ENCODE results near the gene TM9SF1. TPM values are rescaled to one million over a fixed set of nuclear protein-coding genes. Genes with fewer than 3 reads are reported as not detected.

TM9SF1 gene
- total RNA-seq, 5 donors from 2014 or later (not counting 1 experiment from before 2014, with no cell fraction given): 19.0 to 29.5 (median 21.8) TPM

DNA sequence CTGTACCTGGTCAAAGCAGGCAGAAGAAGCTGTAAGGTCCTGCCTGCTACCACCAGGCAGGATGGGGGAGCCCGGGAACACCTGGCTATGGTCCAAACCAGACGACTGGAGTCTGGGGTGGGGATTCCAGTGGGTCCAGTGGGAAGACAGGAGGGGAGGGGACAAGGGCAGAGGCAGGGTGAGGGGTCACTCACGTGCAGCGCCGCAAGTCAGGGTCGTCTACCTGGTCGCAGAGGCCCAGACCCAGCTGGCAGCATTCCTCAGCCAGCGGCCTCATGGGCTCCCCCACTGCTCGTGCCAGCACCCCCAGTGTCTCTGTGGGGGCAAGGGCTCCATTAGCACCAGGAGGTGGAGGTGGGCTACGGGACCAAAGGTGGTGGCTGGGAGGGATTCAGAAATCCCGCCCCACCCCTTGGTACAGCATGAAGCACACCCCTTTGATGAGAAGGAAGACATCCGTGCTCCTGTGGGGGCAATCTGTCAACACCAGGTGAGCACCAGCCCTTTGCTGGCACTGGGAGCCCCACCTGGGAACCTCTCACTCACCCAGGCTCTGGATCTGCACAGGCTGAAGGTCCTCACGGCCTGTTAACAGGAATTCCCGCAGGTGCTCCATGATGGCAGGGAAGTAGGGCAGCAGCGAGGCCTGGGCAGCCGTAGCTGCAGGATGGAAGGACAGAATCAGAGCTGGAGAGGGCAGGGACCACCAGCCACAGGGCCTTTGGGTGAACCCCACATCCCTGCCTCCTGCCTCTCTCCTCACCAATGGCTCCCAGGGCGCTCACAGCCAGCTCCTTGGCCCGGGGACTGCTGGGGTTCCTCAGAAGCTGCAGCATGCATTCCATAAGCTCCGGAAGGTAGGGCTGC lies 10.9 kb downstream of the TM9SF1 start:
- H3K4me3 ChIP-seq (ENCODE audit: control insufficient read depth in 1 of 2, extremely low read depth in 1 of 2, low read length in 1 of 2): no peak overlapping the region
- CTCF ChIA-PET: interaction anchor here (0.5 to 1.1 kb wide), 2 partner anchors 23 to 553 kb away, joined by 3 to 4 read pairs; no protein-coding TSS in a partner anchor
- peaks cover 3 to 27% of the 10 kb centered on the region in 2 experiments for H3K4me1 ChIP-seq (ENCODE audit: control insufficient read depth in 1 of 2, extremely low read depth in 1 of 2, insufficient read depth in 2 of 2, low read length in 2 of 2)
- 97% methylated on average over 14 of the region's 19 CpGs for WGBS (ENCODE audit: insufficient coverage)
- no peaks in the 10 kb centered on the region for H3K9me3 ChIP-seq
- no peak for ATAC-seq (replicated peaks in 1 of 4)
- H3K36me3 ChIP-seq (ENCODE audit: control insufficient read depth in 2 of 2, extremely low read depth in 1 of 2, insufficient read depth in 1 of 2, low read length in 1 of 2): peaks cover 32 to 74% of the 10 kb centered on the region in 2 donors
- Mint-ChIP-seq H3K27me3 (no peaks in the 10 kb centered on the region), H3K27ac (no peak overlapping the region), H3K4me3 (no peak overlapping the region), H3K4me1 (peaks cover 21 to 25% (median 24%) of the 10 kb centered on the region in 3 donors), H3K9me3 (no peaks in the 10 kb centered on the region), H3K36me3 (peaks cover 35% of the 10 kb centered on the region)
- POLR2A ChIA-PET: interaction anchor here (0.6 to 0.9 kb wide), 3 partner anchors 11 to 27 kb away, joined by 3 to 5 read pairs (median 3); partner anchors contain the start of gene TM9SF1 (in 1 of the 2)
- H3K27me3 ChIP-seq (replicated peaks in 1 of 2; ENCODE audit: control insufficient read depth in 2 of 2, extremely low read depth in 1 of 2, insufficient read depth in 2 of 2, low read length in 1 of 2): no peaks in the 10 kb centered on the region
- H3K27ac ChIP-seq (ENCODE audit: low read length): no peak overlapping the region
- no peak for DNase-seq

DNA sequence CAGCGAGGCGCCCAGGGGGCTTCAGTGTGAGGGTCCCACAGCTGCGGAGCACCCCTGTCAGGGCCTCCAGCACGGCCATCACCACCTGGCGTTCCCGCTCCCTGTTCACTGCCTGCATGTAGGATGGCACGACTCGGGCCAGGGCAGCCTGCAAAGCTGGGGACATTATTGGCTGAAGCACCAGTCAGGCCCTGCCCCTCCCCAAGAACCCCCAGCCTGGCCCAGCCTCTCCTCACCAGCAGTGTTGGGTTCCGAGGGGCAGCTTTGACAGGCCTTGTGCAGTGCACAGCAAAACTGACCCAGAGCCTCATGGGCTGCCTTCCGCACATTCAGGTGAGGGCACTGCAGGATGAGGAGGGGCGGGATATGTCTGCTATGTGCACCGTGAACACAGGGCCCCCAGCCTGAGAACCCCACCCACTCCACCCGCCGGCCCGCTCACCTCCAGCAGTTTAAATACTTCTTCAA lies 12.2 kb downstream of the TM9SF1 start:
- no peak overlapping the region for H3K27ac ChIP-seq (ENCODE audit: low read length)
- Mint-ChIP-seq H3K9me3 (no peaks in the 10 kb centered on the region), H3K27ac (no peak overlapping the region), H3K36me3 (peaks cover 39% of the 10 kb centered on the region), H3K27me3 (no peaks in the 10 kb centered on the region), H3K4me1 (peaks cover 12 to 15% (median 13%) of the 10 kb centered on the region in 3 donors), H3K4me3 (no peak overlapping the region)
- H3K36me3 ChIP-seq (ENCODE audit: control insufficient read depth in 2 of 2, extremely low read depth in 1 of 2, insufficient read depth in 1 of 2, low read length in 1 of 2): peaks cover 34 to 87% of the 10 kb centered on the region in 2 donors
- peaks cover 3 to 16% of the 10 kb centered on the region in 2 experiments for H3K4me1 ChIP-seq (ENCODE audit: control insufficient read depth in 1 of 2, extremely low read depth in 1 of 2, insufficient read depth in 2 of 2, low read length in 2 of 2)
- ATAC-seq (replicated peaks in 1 of 4) (no peak), DNase-seq (no peak)
- POLR2A ChIA-PET: no interaction called here
- CTCF ChIA-PET: interaction anchor here in 1 of 2 donors (1.1 kb wide), 1 partner anchor 21 kb away, joined by 4 read pairs; no protein-coding TSS in a partner anchor
- no peaks in the 10 kb centered on the region for H3K27me3 ChIP-seq (replicated peaks in 1 of 2; ENCODE audit: control insufficient read depth in 2 of 2, extremely low read depth in 1 of 2, insufficient read depth in 2 of 2, low read length in 1 of 2)
- H3K9me3 ChIP-seq: no peaks in the 10 kb centered on the region
- H3K4me3 ChIP-seq (ENCODE audit: control insufficient read depth in 1 of 2, extremely low read depth in 1 of 2, low read length in 1 of 2): no peak overlapping the region
- 98% methylated on average over 9 of the region's 15 CpGs for WGBS (ENCODE audit: insufficient coverage)

GRCh38 chr14:24182110-24182882 lies 12.9 kb downstream of the TM9SF1 start:
- Histone ChIP-seq H3K4me3 (ENCODE audit: control insufficient read depth in 1 of 2, extremely low read depth in 1 of 2, low read length in 1 of 2) (no peak overlapping the region), H3K4me1 (ENCODE audit: control insufficient read depth in 1 of 2, extremely low read depth in 1 of 2, insufficient read depth in 2 of 2, low read length in 2 of 2) (peaks cover 0 to 9% of the 10 kb centered on the region in 2 experiments), H3K27me3 (replicated peaks in 1 of 2; ENCODE audit: control insufficient read depth in 2 of 2, extremely low read depth in 1 of 2, insufficient read depth in 2 of 2, low read length in 1 of 2) (no peaks in the 10 kb centered on the region), H3K36me3 (ENCODE audit: control insufficient read depth in 2 of 2, extremely low read depth in 1 of 2, insufficient read depth in 1 of 2, low read length in 1 of 2) (peaks cover 34 to 95% of the 10 kb centered on the region in 2 donors), H3K27ac (ENCODE audit: low read length) (no peak overlapping the region), H3K9me3 (no peaks in the 10 kb centered on the region)
- H3K27me3 Mint-ChIP-seq: no peaks in the 10 kb centered on the region
- peak overlapping the region in 1 of 2 donors; percentile 50 for H3K27ac Mint-ChIP-seq
- ChIA-PET CTCF (no interaction called here), POLR2A (no interaction called here)
- H3K4me1 Mint-ChIP-seq: peaks cover 5 to 8% (median 6%) of the 10 kb centered on the region in 3 donors
- H3K4me3 Mint-ChIP-seq: no peak overlapping the region
- ATAC-seq (replicated peaks in 1 of 4) (no peak), DNase-seq (no peak)
- peaks cover 39% of the 10 kb centered on the region for H3K36me3 Mint-ChIP-seq
- no peaks in the 10 kb centered on the region for H3K9me3 Mint-ChIP-seq
- WGBS (ENCODE audit: insufficient coverage): 92% methylated on average over 11 of the region's 14 CpGs

DNA sequence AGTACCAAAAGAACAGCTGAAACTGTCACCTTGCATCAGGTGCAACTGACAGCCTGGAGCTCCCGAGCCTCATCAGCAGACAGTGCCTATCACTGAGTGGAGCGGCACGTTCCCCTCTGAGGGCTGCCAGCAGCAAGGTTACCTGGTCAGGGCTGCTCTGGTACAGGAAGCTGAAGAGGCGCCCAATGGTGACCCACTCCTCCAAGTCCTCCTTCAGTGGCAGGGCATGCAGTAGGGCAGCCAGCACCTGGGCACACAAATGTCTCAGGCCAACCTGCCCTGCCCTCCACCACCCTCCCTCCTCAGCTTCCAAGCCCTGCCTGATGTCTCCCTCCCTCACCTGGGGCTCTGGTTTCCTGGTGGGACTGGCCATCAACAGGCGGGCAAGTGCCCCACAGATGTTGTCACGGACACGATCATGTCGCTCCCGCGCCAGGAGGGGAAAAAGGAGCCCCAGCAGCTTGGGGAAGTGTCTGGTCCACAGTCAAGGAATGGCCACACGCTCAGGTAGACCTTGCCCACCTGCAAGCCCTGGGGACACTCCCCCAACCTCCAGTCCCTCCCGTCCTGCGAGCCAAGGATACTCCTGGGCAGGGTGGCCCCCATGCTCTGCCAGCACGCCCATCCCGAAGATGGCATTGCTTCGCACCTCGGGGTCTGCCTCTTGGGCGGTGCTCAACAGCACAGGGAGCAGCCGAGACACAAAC lies 13.7 kb downstream of the TM9SF1 start:
- ChIA-PET CTCF (no interaction called here), POLR2A (interaction anchor here in 1 of 2 donors (0.6 to 0.8 kb wide), 2 partner anchors 61 to 70 kb away, joined by 3 to 7 read pairs; no protein-coding TSS in a partner anchor)
- Mint-ChIP-seq H3K9me3 (no peaks in the 10 kb centered on the region), H3K27ac (peak overlapping the region in 1 of 2 donors; percentile 77), H3K4me1 (peaks cover 0 to 3% (median 0%) of the 10 kb centered on the region in 3 donors), H3K4me3 (no peak overlapping the region), H3K36me3 (peaks cover 37% of the 10 kb centered on the region), H3K27me3 (no peaks in the 10 kb centered on the region)
- 93% methylated on average over 16 of the region's 19 CpGs for WGBS (ENCODE audit: insufficient coverage)
- no peak for DNase-seq
- Histone ChIP-seq H3K9me3 (no peaks in the 10 kb centered on the region), H3K36me3 (ENCODE audit: control insufficient read depth in 2 of 2, extremely low read depth in 1 of 2, insufficient read depth in 1 of 2, low read length in 1 of 2) (peaks cover 38 to 98% of the 10 kb centered on the region in 2 donors), H3K4me1 (ENCODE audit: control insufficient read depth in 1 of 2, extremely low read depth in 1 of 2, insufficient read depth in 2 of 2, low read length in 2 of 2) (peaks cover 0 to under 1% of the 10 kb centered on the region in 2 experiments), H3K4me3 (ENCODE audit: control insufficient read depth in 1 of 2, extremely low read depth in 1 of 2, low read length in 1 of 2) (no peak overlapping the region), H3K27me3 (replicated peaks in 1 of 2; ENCODE audit: control insufficient read depth in 2 of 2, extremely low read depth in 1 of 2, insufficient read depth in 2 of 2, low read length in 1 of 2) (no peaks in the 10 kb centered on the region), H3K27ac (ENCODE audit: low read length) (no peak overlapping the region)
- no peak for ATAC-seq (replicated peaks in 1 of 4)

GRCh38 chr14:24179961-24180796 lies 15.1 kb downstream of the TM9SF1 start:
- POLR2A ChIA-PET: interaction anchor here in 1 of 2 donors (0.6 kb wide), 1 partner anchor 9 kb away, joined by 9 read pairs; no protein-coding TSS in a partner anchor
- ATAC-seq (replicated peaks in 1 of 4) (no peak), DNase-seq (no peak)
- no peak overlapping the region for H3K27ac ChIP-seq (ENCODE audit: low read length)
- CTCF ChIA-PET: no interaction called here
- Mint-ChIP-seq H3K27ac (peak overlapping the region; percentile 63 to 77), H3K27me3 (no peaks in the 10 kb centered on the region), H3K4me3 (no peak overlapping the region), H3K9me3 (no peaks in the 10 kb centered on the region), H3K4me1 (peaks cover 0 to 2% (median 0%) of the 10 kb centered on the region in 3 donors), H3K36me3 (peaks cover 35% of the 10 kb centered on the region)
- H3K36me3 ChIP-seq (ENCODE audit: control insufficient read depth in 2 of 2, extremely low read depth in 1 of 2, insufficient read depth in 1 of 2, low read length in 1 of 2): peaks cover 36 to 86% of the 10 kb centered on the region in 2 donors
- H3K9me3 ChIP-seq: no peaks in the 10 kb centered on the region
- H3K4me1 ChIP-seq (ENCODE audit: control insufficient read depth in 1 of 2, extremely low read depth in 1 of 2, insufficient read depth in 2 of 2, low read length in 2 of 2): no peaks in the 10 kb centered on the region
- no peak overlapping the region for H3K4me3 ChIP-seq (ENCODE audit: control insufficient read depth in 1 of 2, extremely low read depth in 1 of 2, low read length in 1 of 2)
- 93% methylated on average over 11 of the region's 18 CpGs for WGBS (ENCODE audit: insufficient coverage)
- H3K27me3 ChIP-seq (replicated peaks in 1 of 2; ENCODE audit: control insufficient read depth in 2 of 2, extremely low read depth in 1 of 2, insufficient read depth in 2 of 2, low read length in 1 of 2): no peaks in the 10 kb centered on the region

Data from T-cell (primary cell).